Lower leg skin (tissue), 4 donors: Measurements from ENCODE around the gene TAB3. TPM values are rescaled to one million over a fixed set of nuclear protein-coding genes. Genes with fewer than 3 reads are reported as not detected.

Experiments
- DNase-seq, 2 donors: peaks; one replicate each; pipeline ENCODE4 v3.0.0-alpha.2; 2019; ENCODE audit warnings: low spot score in 2 of 2
- H3K4me3 ChIP-seq: fragments of 200-600 bp; sonication (generic); 2 replicates; pipeline ENCODE4 v1.5.1; 2017; ENCODE audit warnings: mild to moderate bottlenecking, low read depth; ENCODE audit not compliant: poor library complexity, severe bottlenecking
- CTCF ChIP-seq, 3 donors: fragments of 450-650 bp; IDR thresholded peaks; one replicate each; pipeline ENCODE4 v1.5.1; 2016; ENCODE audit warnings: antibody characterized with exemption in 3 of 3, mild to moderate bottlenecking in 3 of 3, moderate library complexity in 2 of 3
- POLR2A ChIP-seq, 2 donors: fragments of 450-650 bp; IDR thresholded peaks; one replicate each; pipeline ENCODE4 v1.6.1; 2016 to 2017; ENCODE audit warnings: antibody characterized with exemption in 2 of 2, mild to moderate bottlenecking in 1 of 2, moderate library complexity in 1 of 2
- WGBS, 2 donors: methylation state at CpG; one replicate each; pipeline ENCODE4 v1.1.5; 2018; 5-methylcytosine and 5-hydroxymethylcytosine counted together
- intact Hi-C: fragments of 100-400 bp; cut with DNase I; formaldehyde crosslinking; loops from one replicate; pipeline ENCODE4 v1.15.0; 2023; ENCODE audit warnings: low total_unique reads
- total RNA-seq, 4 donors: library from RNA; depleted of rRNA; stranded (reverse); fragments of >200 nt; gene quantifications; one replicate each; pipeline ENCODE4 v1.1.0, GENCODE V29; 2016

TAB3 gene
- total RNA-seq, 4 donors from 2014 or later = 33.6 to 42.5 (median 39.3) TPM

- no peak for TF ChIP-seq POLR2A (IDR thresholded peaks at IDR 0.05)
- no peak for TF ChIP-seq CTCF (IDR thresholded peaks at IDR 0.05)
- H3K4me3 ChIP-seq = no peak overlapping the region
- intact Hi-C loops = no loop called here
- DNase-seq = no peak
- 63 to 93% methylated on average over 1 of the region's 1 CpG for WGBS, 2 donors
Measured at GRCh38 chrX:30858098-30858497, 31.0 kb downstream of the TAB3 start.

DNA sequence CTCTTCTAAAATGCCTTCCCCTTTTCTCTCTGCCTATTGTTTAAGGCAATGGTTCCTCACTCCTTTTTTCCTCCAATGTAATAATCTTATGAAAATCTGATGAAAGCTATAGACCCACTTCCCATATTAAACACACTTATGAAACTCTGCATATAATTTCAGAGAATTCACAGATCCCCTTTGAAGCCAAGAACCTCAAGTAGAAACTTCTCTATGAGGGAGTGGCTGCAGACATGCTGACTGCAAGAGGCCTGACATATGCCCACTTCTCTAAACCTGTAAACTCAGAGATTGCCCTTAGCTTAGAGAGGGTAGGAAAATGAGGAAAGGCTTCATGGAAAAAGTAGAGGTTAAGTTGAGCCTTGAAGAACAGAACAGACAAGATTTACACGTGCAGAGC lies 37.6 kb downstream of the TAB3 start:
- intact Hi-C loops = no loop called here
- 0 to 68% methylated on average over 1 of the region's 1 CpG for WGBS, 2 donors

DNA sequence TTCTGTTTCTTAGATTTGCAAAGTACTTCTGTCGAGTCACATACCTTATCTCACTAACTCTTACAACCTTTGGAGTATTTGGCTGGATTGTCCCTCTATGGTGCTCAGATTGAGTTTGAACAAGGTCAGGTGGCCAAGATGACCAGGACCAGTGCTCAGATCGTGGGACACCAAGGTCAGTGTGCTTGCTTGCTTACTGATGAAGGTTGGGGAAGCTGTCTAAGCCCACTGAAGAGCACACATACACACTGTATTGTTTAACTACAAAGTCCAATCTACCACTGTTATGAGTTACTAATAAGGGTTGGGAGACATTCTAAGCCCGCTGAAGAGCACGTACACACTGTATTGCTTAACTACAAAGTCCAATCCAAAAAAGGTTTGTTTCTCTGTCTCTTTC lies 53.7 kb downstream of the TAB3 start:
- H3K4me3 ChIP-seq = no peak overlapping the region
- no peak for DNase-seq
- WGBS, 2 donors = 90 to 96% methylated on average over 4 of the region's 4 CpGs
- intact Hi-C loops = no loop called here
- TF ChIP-seq POLR2A (IDR thresholded peaks at IDR 0.05) (no peak), CTCF (IDR thresholded peaks at IDR 0.05) (no peak)

More for the DNA sequence above, 37.6 kb downstream of the TAB3 start:
- H3K4me3 ChIP-seq = no peak overlapping the region
- DNase-seq = no peak
- no peak for TF ChIP-seq POLR2A (IDR thresholded peaks at IDR 0.05)
- TF ChIP-seq CTCF (IDR thresholded peaks at IDR 0.05) = no peak

DNA sequence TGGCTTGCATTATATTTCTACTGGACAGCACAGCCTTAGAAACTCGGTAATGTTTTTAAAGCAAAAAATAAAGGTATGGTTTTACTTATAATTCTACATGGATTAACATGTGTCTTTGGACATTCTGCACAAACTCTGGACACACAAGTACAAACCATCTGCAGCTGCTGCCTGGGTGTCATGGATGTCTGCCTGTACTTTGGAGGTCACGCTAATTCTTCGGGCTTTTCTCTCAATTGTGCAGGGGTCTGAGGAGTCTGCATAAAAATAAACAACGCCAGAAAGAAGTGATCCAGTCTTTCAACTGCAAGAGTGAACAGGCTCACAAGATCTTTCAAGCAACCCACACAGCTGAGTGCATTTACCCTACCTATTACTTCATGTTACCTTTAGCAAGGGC lies 55.2 kb downstream of the TAB3 start:
- intact Hi-C loops = no loop called here
- no peak overlapping the region for H3K4me3 ChIP-seq
- no peak for TF ChIP-seq CTCF (IDR thresholded peaks at IDR 0.05)
- TF ChIP-seq POLR2A (IDR thresholded peaks at IDR 0.05) = no peak
- 85 to 100% methylated on average over 4 of the region's 4 CpGs for WGBS, 2 donors
- no peak for DNase-seq

DNA sequence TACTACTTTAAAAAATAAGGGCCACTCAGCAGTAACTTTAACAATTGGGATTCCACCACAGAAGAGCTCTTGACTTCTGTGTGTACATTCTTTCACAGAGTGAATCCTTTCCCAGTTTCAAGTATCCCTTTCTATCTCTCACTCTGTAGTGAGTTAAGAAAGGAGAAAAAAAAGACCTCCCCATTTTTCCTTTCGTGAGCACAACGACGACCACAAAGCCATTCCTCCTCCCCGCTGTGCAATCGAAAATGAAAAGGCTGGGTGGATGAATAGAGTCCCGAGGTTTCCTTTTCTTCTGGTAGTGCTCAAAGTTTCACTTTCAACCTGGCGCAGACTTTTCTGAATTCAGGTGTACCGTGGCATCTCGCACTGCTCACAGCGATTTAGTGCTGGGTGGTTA lies 58.0 kb downstream of the TAB3 start:
- TF ChIP-seq POLR2A (IDR thresholded peaks at IDR 0.05) (no peak), CTCF (IDR thresholded peaks at IDR 0.05) (no peak)
- intact Hi-C loops = no loop called here
- no peak for DNase-seq
- H3K4me3 ChIP-seq = no peak overlapping the region
- 72 to 83% methylated on average over 10 of the region's 10 CpGs for WGBS, 2 donors

GRCh38 chrX:30830326-30830943 lies 58.6 kb downstream of the TAB3 start:
- 49 to 65% methylated on average over 3 of the region's 3 CpGs for WGBS, 2 donors
- TF ChIP-seq POLR2A (IDR thresholded peaks at IDR 0.05) = no peak
- TF ChIP-seq CTCF (IDR thresholded peaks at IDR 0.05) = no peak
- H3K4me3 ChIP-seq = no peak overlapping the region
- intact Hi-C loops = no loop called here
- DNase-seq = no peak
